GM21526 (cell line): ENCODE data around the gene FUT4.

Source experiments
- ATAC-seq: cut with Tn5 transposase; IDR thresholded peaks from one replicate; pipeline ENCODE4 v1.9.1; 2021; ENCODE audit warnings: moderate library complexity; ENCODE audit not compliant: unreplicated experiment, low FRiP score

FUT4 gene

GRCh38 chr11:94597896-94598295 is 54.2 kb downstream of the FUT4 start:
- ATAC-seq, result no peak
